ENCODE results near the gene ZSCAN25.
"Not testable (repeated sequence)": the region's sequence is repeated elsewhere in the genome, so short reads cannot be mapped to it uniquely, and the experiment has no call there.

The ZSCAN25 gene

GRCh38 chr7:99625961-99626360, 9.2 kb downstream of the ZSCAN25 start:
- H3K27ac Mint-ChIP-seq, result peak overlapping the region; percentile 99
- peaks cover 100% of the 10 kb centered on the region for H3K36me3 Mint-ChIP-seq
- H3K4me3 Mint-ChIP-seq, result peak overlapping the region; percentile 93
- peaks cover 85% of the 10 kb centered on the region for H3K4me1 Mint-ChIP-seq
- ATAC-seq (no peak), DNase-seq (ENCODE audit: low spot score in 2 of 2) (no peak)
- H3K9me3 Mint-ChIP-seq, result no peaks in the 10 kb centered on the region

DNA sequence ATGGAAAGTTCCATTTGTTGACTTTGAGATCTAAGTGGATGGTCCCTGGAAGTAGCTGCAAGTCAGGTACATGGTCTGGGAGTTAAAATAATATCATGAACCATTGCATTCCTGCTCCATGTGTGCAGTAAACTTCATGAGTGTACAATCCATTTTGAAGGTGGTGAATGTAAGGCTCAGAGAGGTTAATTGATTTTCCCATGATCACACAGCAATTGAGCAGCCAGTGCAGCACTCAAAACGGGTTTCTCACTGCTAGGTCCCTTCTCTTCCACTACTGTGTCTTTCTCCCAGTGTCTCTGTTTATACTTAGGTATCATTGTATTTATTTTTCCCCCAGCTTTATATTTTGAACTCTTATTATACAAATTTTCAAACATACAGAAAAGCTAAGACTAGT, 9.9 kb downstream of the ZSCAN25 start:
- peaks cover 85% of the 10 kb centered on the region for H3K4me1 Mint-ChIP-seq
- DNase-seq (ENCODE audit: low spot score in 2 of 2) (no peak), ATAC-seq (no peak)
- no peaks in the 10 kb centered on the region for H3K9me3 Mint-ChIP-seq
- H3K27ac Mint-ChIP-seq, result peak overlapping the region; percentile 99
- H3K4me3 Mint-ChIP-seq, result peak overlapping the region; percentile 93
- H3K36me3 Mint-ChIP-seq, result peaks cover 100% of the 10 kb centered on the region

GRCh38 chr7:99627513-99627912, 10.8 kb downstream of the ZSCAN25 start:
- ATAC-seq (no peak), DNase-seq (ENCODE audit: low spot score in 2 of 2) (no peak)
- Mint-ChIP-seq H3K36me3 (peaks cover 100% of the 10 kb centered on the region), H3K4me3 (no peak overlapping the region), H3K4me1 (peaks cover 80% of the 10 kb centered on the region), H3K9me3 (no peaks in the 10 kb centered on the region), H3K27ac (no peak overlapping the region)

DNA sequence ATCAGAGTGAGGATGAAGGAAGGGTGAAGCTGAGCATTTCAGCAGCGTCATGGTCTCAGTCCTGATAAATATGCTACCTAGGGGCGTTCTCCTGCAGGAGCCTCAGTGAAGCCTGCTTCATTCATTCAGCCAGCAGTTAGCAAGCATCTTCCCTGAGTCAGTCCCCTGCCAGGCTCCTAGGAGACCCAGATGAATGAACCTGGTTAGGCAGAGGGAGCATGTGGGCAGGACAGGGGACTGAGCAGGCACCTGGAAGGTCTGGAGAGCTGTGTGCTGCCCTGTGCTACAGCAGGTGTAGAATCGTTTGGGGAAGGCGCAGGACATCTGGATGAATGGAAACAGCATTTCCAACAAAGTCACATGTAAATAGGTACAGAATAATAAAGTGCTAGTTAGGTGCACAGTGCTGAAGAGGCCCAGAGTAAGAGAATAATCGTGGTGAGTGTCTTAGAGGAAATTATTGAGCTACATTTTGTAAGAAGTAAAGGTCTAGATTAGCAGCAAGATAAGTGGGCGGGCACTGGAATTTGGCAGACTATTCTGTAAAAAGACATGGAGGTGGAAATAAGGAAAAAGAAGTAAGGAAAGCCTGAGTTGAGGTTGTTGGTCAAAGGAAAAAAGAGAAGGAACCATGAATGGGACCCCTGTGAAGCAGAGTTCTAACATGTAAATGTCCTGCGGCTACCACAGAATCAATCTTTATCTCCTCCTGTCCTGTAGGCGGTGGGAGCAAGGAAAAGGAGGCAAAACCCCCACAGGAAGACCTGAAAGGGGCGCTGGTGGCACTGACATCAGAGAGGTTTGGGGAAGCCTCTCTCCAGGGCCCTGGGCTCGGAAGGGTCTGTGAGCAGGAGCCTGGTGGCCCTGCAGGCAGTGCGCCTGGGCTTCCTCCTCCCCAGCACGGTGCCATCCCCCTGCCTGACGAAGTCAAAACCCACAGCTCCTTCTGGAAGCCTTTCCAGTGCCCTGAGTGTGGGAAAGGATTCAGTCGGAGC, 12.0 kb downstream of the ZSCAN25 start:
- ATAC-seq (no peak), DNase-seq (ENCODE audit: low spot score in 2 of 2) (no peak)
- H3K27ac Mint-ChIP-seq, result peak overlapping the region; percentile 90
- no peaks in the 10 kb centered on the region for H3K9me3 Mint-ChIP-seq
- peaks cover 68% of the 10 kb centered on the region for H3K4me1 Mint-ChIP-seq
- H3K4me3 Mint-ChIP-seq, result no peak overlapping the region
- peaks cover 100% of the 10 kb centered on the region for H3K36me3 Mint-ChIP-seq

GRCh38 chr7:99629643-99630042, 12.9 kb downstream of the ZSCAN25 start:
- peaks cover 59% of the 10 kb centered on the region for H3K4me1 Mint-ChIP-seq
- peak overlapping the region; percentile 90 for H3K27ac Mint-ChIP-seq
- ATAC-seq (no peak), DNase-seq (ENCODE audit: low spot score in 2 of 2) (no peak)
- no peak overlapping the region for H3K4me3 Mint-ChIP-seq
- H3K36me3 Mint-ChIP-seq, result peaks cover 100% of the 10 kb centered on the region
- H3K9me3 Mint-ChIP-seq, result no peaks in the 10 kb centered on the region

- peak overlapping the region; percentile 90 for H3K27ac Mint-ChIP-seq
- H3K4me3 Mint-ChIP-seq, result peak overlapping the region; percentile 44
- DNase-seq (ENCODE audit: low spot score in 2 of 2) (no peak), ATAC-seq (peak; percentile 96)
- no peaks in the 10 kb centered on the region for H3K9me3 Mint-ChIP-seq
- H3K36me3 Mint-ChIP-seq, result peaks cover 99% of the 10 kb centered on the region
- peaks cover 41% of the 10 kb centered on the region for H3K4me1 Mint-ChIP-seq
These were observed 14.8 kb downstream of the ZSCAN25 start for GRCh38 chr7:99631295-99632109.

- DNase-seq (ENCODE audit: low spot score in 2 of 2); H3K9me3 Mint-ChIP-seq; H3K4me3 Mint-ChIP-seq: not testable (repeated sequence)
- ATAC-seq, result peak; percentile 89
- Mint-ChIP-seq H3K36me3 (peaks cover 66% of the 10 kb centered on the region), H3K27ac (peak overlapping the region; percentile 50), H3K4me1 (peaks cover 22% of the 10 kb centered on the region)
These were observed 20.7 kb downstream of the ZSCAN25 start for GRCh38 chr7:99637414-99637813.

DNA sequence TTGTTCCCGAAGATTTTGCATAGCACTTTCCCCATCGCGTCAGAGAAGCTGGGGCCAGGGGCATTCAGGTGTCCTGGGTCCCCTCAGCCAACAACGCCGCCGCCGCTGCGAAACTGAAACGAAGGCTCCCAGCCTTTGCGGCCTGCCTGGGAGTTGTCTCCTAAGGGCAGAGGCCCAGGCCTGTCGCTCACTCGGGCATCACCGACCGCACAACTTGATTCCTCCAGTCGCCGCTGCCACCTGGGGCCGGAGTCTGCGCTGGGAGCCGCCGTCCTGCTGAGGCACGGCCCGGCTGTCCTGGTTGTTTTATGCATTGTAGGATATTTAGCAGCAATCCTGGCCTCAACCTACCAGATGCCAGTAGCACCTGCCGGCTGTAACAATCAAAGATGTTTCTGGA, 22.0 kb downstream of the ZSCAN25 start:
- peaks cover 26% of the 10 kb centered on the region for H3K4me1 Mint-ChIP-seq
- H3K36me3 Mint-ChIP-seq, result peaks cover 64% of the 10 kb centered on the region
- ATAC-seq, result no peak
- no peak overlapping the region for H3K4me3 Mint-ChIP-seq
- no peak for DNase-seq (ENCODE audit: low spot score in 2 of 2)
- no peaks in the 10 kb centered on the region for H3K9me3 Mint-ChIP-seq
- peak overlapping the region; percentile 50 for H3K27ac Mint-ChIP-seq

GRCh38 chr7:99639267-99639666, 22.5 kb downstream of the ZSCAN25 start:
- peaks cover 59% of the 10 kb centered on the region for H3K36me3 Mint-ChIP-seq
- no peaks in the 10 kb centered on the region for H3K9me3 Mint-ChIP-seq
- no peak overlapping the region for H3K4me3 Mint-ChIP-seq

DNA sequence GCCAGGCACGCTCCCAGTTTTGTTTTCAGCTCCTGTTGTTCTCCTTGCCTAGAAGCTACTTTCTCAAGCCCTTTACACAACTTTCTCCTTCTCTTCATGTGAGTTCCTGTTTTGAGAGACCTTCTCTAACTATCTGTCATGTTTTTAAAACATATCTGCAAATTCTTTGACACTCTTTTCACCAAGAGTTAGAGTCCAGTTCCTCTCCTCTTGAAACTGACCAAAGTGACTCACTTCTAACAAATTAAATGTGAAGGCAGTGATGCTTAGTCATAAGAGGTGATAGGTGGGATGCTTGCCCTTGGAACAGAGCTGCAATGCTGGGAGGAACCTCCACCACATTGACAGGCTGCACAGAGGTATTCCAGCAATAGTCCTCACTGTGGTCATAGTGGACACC, 25.3 kb downstream of the ZSCAN25 start:
- peaks cover 38% of the 10 kb centered on the region for H3K36me3 Mint-ChIP-seq
- H3K4me1 Mint-ChIP-seq, result peaks cover 26% of the 10 kb centered on the region
- DNase-seq (ENCODE audit: low spot score in 2 of 2) (no peak), ATAC-seq (peak; percentile 80)
- H3K4me3 Mint-ChIP-seq, result no peak overlapping the region
- H3K9me3 Mint-ChIP-seq, result no peaks in the 10 kb centered on the region
- H3K27ac Mint-ChIP-seq, result peak overlapping the region; percentile 30

More at GRCh38 chr7:99639267-99639666, 22.5 kb downstream of the ZSCAN25 start:
- no peak overlapping the region for H3K27ac Mint-ChIP-seq
- ATAC-seq, result no peak
- peaks cover 26% of the 10 kb centered on the region for H3K4me1 Mint-ChIP-seq
- no peak for DNase-seq (ENCODE audit: low spot score in 2 of 2)

- Mint-ChIP-seq H3K4me1 (peaks cover 16% of the 10 kb centered on the region), H3K36me3 (peaks cover 35% of the 10 kb centered on the region), H3K27ac (peak overlapping the region; percentile 27), H3K9me3 (no peaks in the 10 kb centered on the region), H3K4me3 (no peak overlapping the region)
- DNase-seq (ENCODE audit: low spot score in 2 of 2) (no peak), ATAC-seq (no peak)
These were observed 26.7 kb downstream of the ZSCAN25 start for GRCh38 chr7:99643464-99643863.

GRCh38 chr7:99644431-99644830, 27.7 kb downstream of the ZSCAN25 start:
- no peak for DNase-seq (ENCODE audit: low spot score in 2 of 2)
- Mint-ChIP-seq H3K36me3 (peaks cover 37% of the 10 kb centered on the region), H3K9me3 (no peaks in the 10 kb centered on the region), H3K4me3 (no peak overlapping the region), H3K4me1 (peaks cover 22% of the 10 kb centered on the region), H3K27ac (peak overlapping the region; percentile 27)
- ATAC-seq, result no peak

DNA sequence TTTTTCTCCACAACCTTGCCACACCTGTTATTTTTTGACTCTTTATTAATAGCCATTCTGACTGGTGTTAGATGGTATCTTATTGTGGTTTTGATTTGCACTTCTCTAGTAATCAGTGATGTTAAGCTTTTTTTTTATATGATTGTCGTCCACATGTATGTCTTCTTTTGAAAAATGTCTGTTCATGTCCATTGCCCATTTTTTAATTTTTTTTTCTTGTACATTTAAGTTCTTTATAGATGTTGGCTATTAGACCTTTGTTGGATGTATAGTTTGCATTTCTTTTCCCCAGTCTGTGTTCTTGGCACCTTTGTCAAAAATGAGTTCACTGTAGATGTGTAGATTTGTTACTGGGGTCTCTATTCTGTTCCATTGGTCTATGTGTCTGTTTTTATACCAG, 28.8 kb downstream of the ZSCAN25 start:
- no peak for ATAC-seq

GRCh38 chr7:99648843-99649242, 32.1 kb downstream of the ZSCAN25 start:
- no peaks in the 10 kb centered on the region for H3K9me3 Mint-ChIP-seq
- H3K27ac Mint-ChIP-seq, result no peak overlapping the region
- ATAC-seq (peak; percentile 92), DNase-seq (ENCODE audit: low spot score in 2 of 2) (no peak)
- H3K4me1 Mint-ChIP-seq, result peaks cover 5% of the 10 kb centered on the region
- H3K36me3 Mint-ChIP-seq, result peaks cover 30% of the 10 kb centered on the region
- H3K4me3 Mint-ChIP-seq, result no peak overlapping the region

More for the DNA sequence above, 28.8 kb downstream of the ZSCAN25 start:
- H3K9me3 Mint-ChIP-seq, result no peaks in the 10 kb centered on the region
- no peak overlapping the region for H3K27ac Mint-ChIP-seq
- no peak overlapping the region for H3K4me3 Mint-ChIP-seq
- DNase-seq (ENCODE audit: low spot score in 2 of 2), result no peak
- H3K36me3 Mint-ChIP-seq, result peaks cover 40% of the 10 kb centered on the region
- H3K4me1 Mint-ChIP-seq, result peaks cover 22% of the 10 kb centered on the region

- peaks cover 5% of the 10 kb centered on the region for H3K4me1 Mint-ChIP-seq
- H3K27ac Mint-ChIP-seq, result no peak overlapping the region
- DNase-seq (ENCODE audit: low spot score in 2 of 2) (no peak), ATAC-seq (no peak)
- H3K4me3 Mint-ChIP-seq, result no peak overlapping the region
- peaks cover 24% of the 10 kb centered on the region for H3K36me3 Mint-ChIP-seq
- H3K9me3 Mint-ChIP-seq, result no peaks in the 10 kb centered on the region
These were observed 34.5 kb downstream of the ZSCAN25 start for GRCh38 chr7:99651290-99651689.
